Erythroblast (primary cell): ENCODE data around the gene DOCK1.

ENCODE experiments used
- DNase-seq, 2 experiments: peaks; one replicate each; lab custom pipeline; 2025; lab: John Stamatoyannopoulos, UW
- GATA1 ChIP-seq: IDR thresholded peaks from 2 replicates; pipeline ENCODE4 v1.6.1; 2011; ENCODE audit warnings: low read depth, mild to moderate bottlenecking, control low read depth, low read length, moderate library complexity
- POLR2A ChIP-seq: IDR thresholded peaks from 2 replicates; pipeline ENCODE4 v1.6.1; 2011; ENCODE audit warnings: mild to moderate bottlenecking, low read length

DOCK1 gene

DNA sequence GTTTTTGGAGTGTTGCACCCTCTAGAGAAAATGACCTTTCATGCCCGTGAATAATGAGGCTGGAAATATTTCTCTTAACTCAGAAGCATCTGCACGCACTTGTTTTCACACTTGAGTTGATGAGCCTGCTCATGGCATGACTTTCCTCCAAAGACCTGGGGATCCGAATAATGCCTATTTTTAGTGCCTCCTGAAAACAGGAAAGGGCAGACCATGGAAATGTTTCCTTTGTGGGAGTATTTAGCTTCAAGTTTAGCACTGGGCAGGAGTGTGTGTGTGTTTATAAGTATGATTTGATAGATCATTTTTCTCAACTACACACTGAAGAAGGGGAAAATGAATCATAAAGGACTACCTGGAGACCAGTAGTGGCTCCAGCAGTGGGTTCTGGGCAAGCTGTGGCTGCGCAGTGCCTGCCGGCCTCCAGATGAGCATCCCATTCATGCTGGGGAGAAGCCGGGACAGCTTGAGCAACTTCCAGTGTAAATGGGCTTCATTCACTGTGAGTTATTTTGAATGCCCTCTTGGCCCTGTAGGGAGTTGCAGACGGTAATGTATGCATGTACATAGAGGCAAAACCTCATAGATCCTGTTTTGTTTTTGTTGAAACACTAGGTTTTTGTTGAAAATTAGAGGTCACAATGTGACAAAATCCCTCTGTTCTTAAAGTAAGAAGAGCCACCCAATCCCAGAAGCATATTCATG lies 408.9 kb downstream of the DOCK1 start:
- no peak for DNase-seq
- TF ChIP-seq POLR2A: no peak
- TF ChIP-seq GATA1: no peak

GRCh38 chr10:127314797-127315196 lies 409.6 kb downstream of the DOCK1 start:
- no peak for TF ChIP-seq POLR2A
- TF ChIP-seq GATA1: no peak
- DNase-seq: no peak

GRCh38 chr10:127315888-127316287 lies 410.7 kb downstream of the DOCK1 start:
- TF ChIP-seq POLR2A (no peak), GATA1 (no peak)
- no peak for DNase-seq

DNA sequence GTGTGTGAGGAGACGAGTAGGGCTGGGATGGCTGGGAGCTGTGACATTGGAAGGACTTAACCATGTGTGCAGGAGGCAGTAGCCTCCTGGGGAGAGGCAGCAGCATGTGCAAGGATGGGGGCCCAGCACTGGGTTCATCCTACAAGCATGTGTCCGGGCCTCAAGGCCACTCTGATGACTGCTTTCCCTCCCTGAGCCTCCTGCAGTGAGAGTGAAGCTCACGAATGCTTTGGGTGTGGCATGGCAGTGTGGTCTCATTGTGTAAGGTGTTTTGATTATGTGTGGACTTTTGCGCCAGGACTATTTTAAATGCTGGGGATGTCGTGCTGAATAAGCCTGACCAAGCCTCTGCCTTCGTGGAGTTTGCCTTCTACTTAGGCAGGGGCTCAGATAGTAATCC lies 413.2 kb downstream of the DOCK1 start:
- TF ChIP-seq POLR2A (no peak), GATA1 (no peak)
- DNase-seq: no peak

- TF ChIP-seq GATA1: no peak
- TF ChIP-seq POLR2A: no peak
- DNase-seq: no peak
Measured at GRCh38 chr10:127319271-127319670, 414.0 kb downstream of the DOCK1 start.

DNA sequence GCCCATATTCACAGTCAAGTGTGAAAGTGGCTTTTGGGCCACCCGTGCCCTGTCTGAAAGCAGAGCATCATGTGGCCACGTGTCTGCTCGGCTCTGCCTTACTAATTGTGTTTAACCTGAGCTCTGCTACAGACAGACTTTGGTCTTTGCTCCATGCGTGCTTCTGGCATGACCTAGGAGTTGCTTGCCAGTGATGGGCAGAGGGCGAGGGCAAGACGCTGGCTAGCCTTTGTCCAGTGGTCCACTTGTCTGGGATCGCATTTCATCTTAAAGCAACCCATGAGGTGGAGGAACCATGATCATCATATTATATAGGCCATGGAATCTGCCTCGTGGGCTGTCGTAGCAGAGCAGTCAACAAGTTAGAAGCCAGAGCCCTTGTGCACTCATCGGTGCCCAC lies 414.5 kb downstream of the DOCK1 start:
- TF ChIP-seq POLR2A (no peak), GATA1 (no peak)

GRCh38 chr10:127320176-127320575 lies 414.9 kb downstream of the DOCK1 start:
- DNase-seq: no peak
- TF ChIP-seq POLR2A (no peak), GATA1 (no peak)

More for the DNA sequence above, 414.5 kb downstream of the DOCK1 start:
- no peak for DNase-seq

GRCh38 chr10:127322286-127322685 lies 417.1 kb downstream of the DOCK1 start:
- TF ChIP-seq POLR2A (no peak), GATA1 (no peak)
- DNase-seq: no peak

DNA sequence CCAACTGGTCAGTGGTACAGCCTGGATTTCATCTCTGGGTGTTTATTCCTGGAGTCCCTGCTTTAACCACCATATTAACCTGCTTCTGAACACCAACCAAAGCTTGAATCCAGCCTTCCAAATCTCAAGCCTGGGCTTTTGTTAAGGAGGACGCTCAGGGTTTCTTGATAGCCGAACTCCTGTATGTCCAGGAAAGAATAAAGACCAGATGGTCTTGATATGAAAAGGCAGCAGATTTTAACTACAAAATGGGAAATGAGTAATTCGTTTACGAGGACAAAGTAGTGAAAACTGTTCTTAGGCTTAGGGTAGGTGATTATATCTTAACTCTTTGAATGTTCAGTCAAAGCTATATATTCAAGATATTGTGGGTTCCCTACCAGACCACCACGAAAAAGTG lies 420.3 kb downstream of the DOCK1 start:
- TF ChIP-seq POLR2A (no peak), GATA1 (no peak)
- no peak for DNase-seq

- DNase-seq: no peak
- TF ChIP-seq POLR2A (no peak), GATA1 (no peak)
Measured at GRCh38 chr10:127326883-127327282, 421.7 kb downstream of the DOCK1 start.

- no peak for DNase-seq
- no peak for TF ChIP-seq GATA1
- TF ChIP-seq POLR2A: no peak
Measured at GRCh38 chr10:127331696-127332095, 426.5 kb downstream of the DOCK1 start.

DNA sequence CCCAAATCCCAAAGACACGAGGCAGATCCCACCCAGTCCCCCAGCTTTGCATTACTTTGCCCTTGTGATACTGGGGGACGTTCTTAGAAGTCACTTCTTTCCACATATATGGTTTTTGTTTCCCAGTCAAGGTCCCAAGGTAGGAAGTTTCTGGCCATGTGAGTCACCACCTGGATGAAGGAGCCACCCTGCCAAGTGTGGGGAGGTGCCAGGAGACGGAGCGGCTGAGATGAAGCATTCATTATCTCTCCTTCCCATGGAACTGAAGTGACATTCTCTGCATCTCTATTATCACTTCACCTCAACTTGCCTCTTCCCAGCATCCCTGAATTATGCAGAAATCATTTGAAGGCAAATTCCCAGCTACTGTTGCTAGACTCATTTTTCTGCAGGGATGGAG lies 427.4 kb downstream of the DOCK1 start:
- DNase-seq: no peak
- TF ChIP-seq POLR2A (no peak), GATA1 (no peak)

DNA sequence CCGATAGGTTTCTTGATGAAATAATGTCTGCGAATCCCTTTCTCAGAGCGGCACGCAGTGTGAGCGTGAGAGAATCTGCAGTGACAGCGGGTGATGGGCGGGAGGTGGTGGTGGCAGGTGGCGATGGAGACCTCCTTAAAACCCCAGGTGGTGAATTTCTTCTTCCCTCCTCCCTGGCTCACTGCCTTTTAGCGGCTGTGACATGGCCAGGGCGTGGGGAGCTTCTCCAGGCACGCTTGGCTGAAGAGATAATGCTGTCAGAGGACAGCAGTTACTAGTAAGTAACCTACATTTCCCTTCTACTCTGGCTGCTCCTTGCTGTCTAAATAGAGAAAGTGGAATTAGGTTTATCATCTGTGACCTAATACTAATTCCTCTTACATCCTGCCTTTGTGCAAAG lies 432.6 kb downstream of the DOCK1 start:
- no peak for DNase-seq
- TF ChIP-seq POLR2A (no peak), GATA1 (no peak)

DNA sequence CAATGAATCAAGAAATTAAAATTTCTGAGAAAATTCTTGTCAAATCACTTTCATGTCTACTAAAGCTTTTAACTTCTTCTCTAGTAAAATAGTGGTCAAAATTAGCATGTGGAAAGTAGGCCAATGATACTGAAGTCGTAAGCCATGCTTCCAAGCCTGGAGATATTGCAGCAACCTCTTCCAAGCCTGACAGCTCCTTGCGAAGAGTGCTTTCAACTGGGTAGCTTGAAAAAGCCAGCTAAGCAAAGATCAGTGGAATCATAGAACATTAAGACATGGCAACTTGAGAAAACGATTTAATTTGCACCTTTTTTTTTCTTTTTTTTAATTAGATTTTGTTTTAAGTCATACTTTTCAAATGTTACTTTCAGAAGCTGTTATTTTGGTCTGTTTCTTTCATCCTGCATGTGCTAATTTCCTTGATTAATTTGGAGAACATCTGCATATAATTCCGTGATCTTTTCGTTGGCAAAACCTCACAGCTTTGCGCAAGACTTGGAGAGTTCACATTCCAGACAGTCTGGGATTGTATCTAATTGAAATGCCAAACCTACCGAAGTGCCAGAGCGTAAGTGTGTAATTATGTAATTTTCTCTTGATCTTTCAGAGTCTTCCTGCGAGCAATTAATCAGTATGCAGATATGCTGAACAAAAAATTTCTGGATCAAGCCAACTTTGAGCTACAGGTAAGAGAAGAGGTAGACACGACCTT lies 433.3 kb downstream of the DOCK1 start:
- no peak for DNase-seq
- TF ChIP-seq POLR2A: no peak
- TF ChIP-seq GATA1: no peak

- TF ChIP-seq POLR2A (no peak), GATA1 (no peak)
- no peak for DNase-seq
Measured at GRCh38 chr10:127343821-127344220, 438.6 kb downstream of the DOCK1 start.
